Upper lobe of left lung (tissue), 4 donors: Measurements from ENCODE around the gene ARHGEF10L.

ENCODE experiments used
- EP300 ChIP-seq, 4 donors: sonication (generic); formaldehyde crosslinking; IDR thresholded peaks; one replicate each; pipeline ENCODE4 v1.5.1; 2017; ENCODE audit warnings: antibody characterized with exemption in 4 of 4, control low read depth in 2 of 4
- POLR2A ChIP-seq, 4 donors: fragments of 450-650 bp; IDR thresholded peaks; one replicate each; pipeline ENCODE4 v1.5.1; 2016 to 2017; ENCODE audit warnings: antibody characterized with exemption in 4 of 4, mild to moderate bottlenecking in 2 of 4
- TF ChIP-seq, protein P1 (sequence below), 6 experiments: fragments of 450-650 bp in 4 of 6; fragments of 200-600 bp in 2 of 6; sonication (generic) in 2 of 6; IDR thresholded peaks; one replicate each; pipeline ENCODE4 v1.5.1; 2016 to 2019; ENCODE audit warnings: antibody characterized with exemption in 6 of 6

DNA sequence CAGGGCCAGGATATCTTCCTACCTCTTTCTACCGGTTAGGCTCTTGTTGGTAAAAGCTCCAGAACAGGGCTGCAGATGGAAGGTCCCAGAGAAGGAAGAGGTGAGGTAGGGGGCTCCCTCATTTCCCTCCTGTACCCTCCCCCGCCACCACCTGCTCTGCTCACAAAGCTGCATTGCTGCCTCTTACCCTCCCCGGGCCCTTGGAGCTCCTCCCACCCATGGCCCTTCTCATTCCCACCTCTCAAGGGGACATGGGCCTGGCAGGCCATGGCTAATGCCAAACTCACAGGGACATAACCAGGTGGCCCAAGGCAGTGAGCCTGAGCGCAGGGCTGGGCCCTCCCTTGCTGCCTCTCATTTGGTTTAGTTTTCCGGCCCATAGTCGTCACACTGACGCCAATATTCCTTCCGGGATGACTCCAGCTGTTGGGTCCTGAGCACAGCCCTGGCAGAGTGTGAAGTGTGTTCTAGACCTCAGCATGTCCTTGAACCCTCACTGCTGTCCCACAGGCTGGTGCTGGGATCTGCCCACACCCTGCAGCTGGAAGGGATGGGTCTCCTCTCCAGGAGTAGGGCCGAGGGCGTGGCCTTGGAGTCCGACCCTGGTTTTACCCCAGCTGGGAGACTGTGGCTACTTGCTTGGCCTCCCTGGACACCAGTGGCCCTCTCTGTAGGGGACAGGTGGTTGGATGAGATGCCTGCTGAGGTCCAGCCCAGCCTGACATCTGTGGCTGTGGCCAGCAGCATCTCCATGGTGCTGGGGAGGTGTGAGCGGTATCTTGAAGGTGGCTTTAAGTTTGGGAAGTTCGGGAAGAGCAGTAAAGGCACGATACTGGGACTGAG lies 104.6 kb downstream of the ARHGEF10L start:
- TF ChIP-seq, protein P1, sequence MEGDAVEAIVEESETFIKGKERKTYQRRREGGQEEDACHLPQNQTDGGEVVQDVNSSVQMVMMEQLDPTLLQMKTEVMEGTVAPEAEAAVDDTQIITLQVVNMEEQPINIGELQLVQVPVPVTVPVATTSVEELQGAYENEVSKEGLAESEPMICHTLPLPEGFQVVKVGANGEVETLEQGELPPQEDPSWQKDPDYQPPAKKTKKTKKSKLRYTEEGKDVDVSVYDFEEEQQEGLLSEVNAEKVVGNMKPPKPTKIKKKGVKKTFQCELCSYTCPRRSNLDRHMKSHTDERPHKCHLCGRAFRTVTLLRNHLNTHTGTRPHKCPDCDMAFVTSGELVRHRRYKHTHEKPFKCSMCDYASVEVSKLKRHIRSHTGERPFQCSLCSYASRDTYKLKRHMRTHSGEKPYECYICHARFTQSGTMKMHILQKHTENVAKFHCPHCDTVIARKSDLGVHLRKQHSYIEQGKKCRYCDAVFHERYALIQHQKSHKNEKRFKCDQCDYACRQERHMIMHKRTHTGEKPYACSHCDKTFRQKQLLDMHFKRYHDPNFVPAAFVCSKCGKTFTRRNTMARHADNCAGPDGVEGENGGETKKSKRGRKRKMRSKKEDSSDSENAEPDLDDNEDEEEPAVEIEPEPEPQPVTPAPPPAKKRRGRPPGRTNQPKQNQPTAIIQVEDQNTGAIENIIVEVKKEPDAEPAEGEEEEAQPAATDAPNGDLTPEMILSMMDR (IDR thresholded peaks at IDR 0.05): no peak
- TF ChIP-seq EP300 (IDR thresholded peaks at IDR 0.05) (no peak), POLR2A (IDR thresholded peaks at IDR 0.05) (no peak)
